HepG2 (cell line): Measurements from ENCODE around the gene WDR45B. TPM values are rescaled to one million over a fixed set of nuclear protein-coding genes. Genes with fewer than 3 reads are reported as not detected.
A peak's percentile ranks its signal among the peaks of the same experiment; 100 is the strongest.

Experiments used
- ARNT ChIP-seq: fragments of 450-650 bp; IDR thresholded peaks from 2 replicates; pipeline ENCODE4 v1.6.1; 2017
- CBFB ChIP-seq: sonication (generic); formaldehyde crosslinking; IDR thresholded peaks from 2 replicates; pipeline ENCODE4 v1.4.0; 2020; ENCODE audit warnings: missing genetic modification reagents
- FOXA1 ChIP-seq, 2 experiments: fragments of 450-650 bp in 1 of 2; sonication (generic) in 1 of 2; formaldehyde crosslinking in 1 of 2; IDR thresholded peaks; 2 replicates each; pipeline versions ENCODE4 v1.4.0 to v1.6.1; 2016 to 2020; ENCODE audit warnings: missing genetic modification reagents in 1 of 2
- HOXA5 ChIP-seq: sonication (generic); formaldehyde crosslinking; IDR thresholded peaks from 2 replicates; pipeline ENCODE4 v1.4.0; 2020; ENCODE audit warnings: missing genetic modification reagents
- TAF1 ChIP-seq: sonication (generic); formaldehyde crosslinking; IDR thresholded peaks from 2 replicates; pipeline ENCODE4 v1.4.0; 2020; ENCODE audit warnings: missing genetic modification reagents
- TCF12 ChIP-seq, 2 experiments: fragments of 450-650 bp in 1 of 2; sonication (generic) in 1 of 2; formaldehyde crosslinking in 1 of 2; IDR thresholded peaks; 2 replicates each; pipeline versions ENCODE4 v1.6.1 to v1.8.0; 2017 to 2022; ENCODE audit warnings: antibody characterized with exemption in 1 of 2, mild to moderate bottlenecking in 1 of 2, missing genetic modification reagents in 1 of 2, moderate library complexity in 1 of 2
- ZFP90 ChIP-seq: sonication (generic); formaldehyde crosslinking; IDR thresholded peaks from 2 replicates; pipeline ENCODE4 v1.8.0; 2022; ENCODE audit warnings: missing genetic modification reagents, mild to moderate bottlenecking, inconsistent platforms, borderline replicate concordance
- ZNF564 ChIP-seq: sonication (generic); formaldehyde crosslinking; IDR thresholded peaks from 2 replicates; pipeline ENCODE4 v1.8.1; 2023; ENCODE audit warnings: mild to moderate bottlenecking, missing genetic modification reagents
- ZNF709 ChIP-seq: sonication (generic); formaldehyde crosslinking; IDR thresholded peaks from 2 replicates; pipeline ENCODE4 v1.5.0; 2020; ENCODE audit warnings: mild to moderate bottlenecking, missing genetic modification reagents
- ZNF772 ChIP-seq: sonication (generic); formaldehyde crosslinking; IDR thresholded peaks from 2 replicates; pipeline ENCODE4 v1.5.0; 2020; ENCODE audit warnings: mild to moderate bottlenecking, missing genetic modification reagents
- polyA plus RNA-seq, 8 experiments: library from polyadenylated mRNA; depleted of rRNA in 3 of 8; stranded (reverse) in 7 of 8; unstranded in 1 of 8; fragments of >200 nt; fragmentation: Illumina TruSeq in 4 of 8; extraction: Trizol in 4 of 8; gene quantifications; 2 replicates each; pipeline versions ENCODE4 v1.2.1 to v1.2.3, GENCODE V29; 2011 to 2016; ENCODE audit warnings: low read depth in 4 of 8, missing spikeins in 1 of 8, mixed read lengths in 1 of 8; ENCODE audit not compliant: insufficient read depth in 1 of 8
- total RNA-seq, 5 experiments: library from RNA; depleted of rRNA; stranded (reverse); fragments of >200 nt; fragmentation: Illumina TruSeq; extraction: Trizol; gene quantifications; 2 replicates each; pipeline ENCODE4 v1.2.3, GENCODE V29; 2016; ENCODE audit warnings: low read depth in 1 of 5
- TF ChIP-seq, protein P1 (sequence below): sonication (generic); formaldehyde crosslinking; IDR thresholded peaks from 2 replicates; pipeline ENCODE4 v1.4.0; 2020; ENCODE audit warnings: missing genetic modification reagents
- TF ChIP-seq, protein P2 (sequence below): sonication (generic); formaldehyde crosslinking; IDR thresholded peaks from 2 replicates; pipeline ENCODE4 v1.4.0; 2020; ENCODE audit warnings: mild to moderate bottlenecking, missing genetic modification reagents
- TF ChIP-seq, protein P3 (sequence below): sonication (generic); formaldehyde crosslinking; IDR thresholded peaks from 2 replicates; pipeline ENCODE4 v1.4.0; 2020; ENCODE audit warnings: missing genetic modification reagents, mild to moderate bottlenecking, borderline replicate concordance
- TF ChIP-seq, protein P4 (sequence below): sonication (generic); formaldehyde crosslinking; IDR thresholded peaks from 2 replicates; pipeline ENCODE4 v1.4.0; 2020; ENCODE audit warnings: mild to moderate bottlenecking, missing genetic modification reagents
- TF ChIP-seq, protein P5 (sequence below): sonication (generic); formaldehyde crosslinking; IDR thresholded peaks from 2 replicates; pipeline ENCODE4 v1.4.0; 2020; ENCODE audit warnings: missing genetic modification reagents, mild to moderate bottlenecking, borderline replicate concordance
- TF ChIP-seq, protein P6 (sequence below): sonication (generic); formaldehyde crosslinking; IDR thresholded peaks from 2 replicates; pipeline ENCODE4 v1.8.0; 2022; ENCODE audit warnings: mild to moderate bottlenecking, missing genetic modification reagents, moderate library complexity

The WDR45B gene
- total and polyA plus RNA-seq, 2 of the 13 experiments (the other 11 are each of a cell fraction or from before 2014, with no cell fraction given): 86.2 to 155 TPM

DNA sequence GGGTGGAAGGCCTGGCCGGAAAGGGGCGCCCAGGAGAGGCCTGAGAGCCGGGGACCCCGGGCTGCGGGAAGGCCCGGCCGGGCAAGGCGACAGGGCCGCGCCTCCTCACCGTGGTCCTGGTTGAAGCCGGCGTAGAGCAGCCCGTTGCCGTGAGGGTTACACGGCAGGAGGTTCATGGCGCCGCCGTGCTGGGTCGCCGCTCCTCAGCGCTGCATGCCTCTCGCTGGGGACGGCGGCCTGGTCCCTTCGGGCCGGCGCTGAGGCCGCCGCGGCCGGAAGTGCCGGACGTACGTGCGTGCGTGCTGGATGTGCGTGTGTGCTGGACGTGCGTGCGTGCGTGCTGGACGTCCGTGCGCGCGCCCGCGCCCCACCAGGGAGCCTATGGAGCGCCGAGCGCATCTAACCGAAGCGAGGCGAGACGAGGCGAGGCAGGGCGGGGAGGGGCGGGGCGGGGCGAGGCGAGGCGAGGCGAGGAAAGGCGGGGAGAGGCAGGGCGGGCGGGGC, at the start of gene WDR45B (continued):
- TF ChIP-seq, protein P1, sequence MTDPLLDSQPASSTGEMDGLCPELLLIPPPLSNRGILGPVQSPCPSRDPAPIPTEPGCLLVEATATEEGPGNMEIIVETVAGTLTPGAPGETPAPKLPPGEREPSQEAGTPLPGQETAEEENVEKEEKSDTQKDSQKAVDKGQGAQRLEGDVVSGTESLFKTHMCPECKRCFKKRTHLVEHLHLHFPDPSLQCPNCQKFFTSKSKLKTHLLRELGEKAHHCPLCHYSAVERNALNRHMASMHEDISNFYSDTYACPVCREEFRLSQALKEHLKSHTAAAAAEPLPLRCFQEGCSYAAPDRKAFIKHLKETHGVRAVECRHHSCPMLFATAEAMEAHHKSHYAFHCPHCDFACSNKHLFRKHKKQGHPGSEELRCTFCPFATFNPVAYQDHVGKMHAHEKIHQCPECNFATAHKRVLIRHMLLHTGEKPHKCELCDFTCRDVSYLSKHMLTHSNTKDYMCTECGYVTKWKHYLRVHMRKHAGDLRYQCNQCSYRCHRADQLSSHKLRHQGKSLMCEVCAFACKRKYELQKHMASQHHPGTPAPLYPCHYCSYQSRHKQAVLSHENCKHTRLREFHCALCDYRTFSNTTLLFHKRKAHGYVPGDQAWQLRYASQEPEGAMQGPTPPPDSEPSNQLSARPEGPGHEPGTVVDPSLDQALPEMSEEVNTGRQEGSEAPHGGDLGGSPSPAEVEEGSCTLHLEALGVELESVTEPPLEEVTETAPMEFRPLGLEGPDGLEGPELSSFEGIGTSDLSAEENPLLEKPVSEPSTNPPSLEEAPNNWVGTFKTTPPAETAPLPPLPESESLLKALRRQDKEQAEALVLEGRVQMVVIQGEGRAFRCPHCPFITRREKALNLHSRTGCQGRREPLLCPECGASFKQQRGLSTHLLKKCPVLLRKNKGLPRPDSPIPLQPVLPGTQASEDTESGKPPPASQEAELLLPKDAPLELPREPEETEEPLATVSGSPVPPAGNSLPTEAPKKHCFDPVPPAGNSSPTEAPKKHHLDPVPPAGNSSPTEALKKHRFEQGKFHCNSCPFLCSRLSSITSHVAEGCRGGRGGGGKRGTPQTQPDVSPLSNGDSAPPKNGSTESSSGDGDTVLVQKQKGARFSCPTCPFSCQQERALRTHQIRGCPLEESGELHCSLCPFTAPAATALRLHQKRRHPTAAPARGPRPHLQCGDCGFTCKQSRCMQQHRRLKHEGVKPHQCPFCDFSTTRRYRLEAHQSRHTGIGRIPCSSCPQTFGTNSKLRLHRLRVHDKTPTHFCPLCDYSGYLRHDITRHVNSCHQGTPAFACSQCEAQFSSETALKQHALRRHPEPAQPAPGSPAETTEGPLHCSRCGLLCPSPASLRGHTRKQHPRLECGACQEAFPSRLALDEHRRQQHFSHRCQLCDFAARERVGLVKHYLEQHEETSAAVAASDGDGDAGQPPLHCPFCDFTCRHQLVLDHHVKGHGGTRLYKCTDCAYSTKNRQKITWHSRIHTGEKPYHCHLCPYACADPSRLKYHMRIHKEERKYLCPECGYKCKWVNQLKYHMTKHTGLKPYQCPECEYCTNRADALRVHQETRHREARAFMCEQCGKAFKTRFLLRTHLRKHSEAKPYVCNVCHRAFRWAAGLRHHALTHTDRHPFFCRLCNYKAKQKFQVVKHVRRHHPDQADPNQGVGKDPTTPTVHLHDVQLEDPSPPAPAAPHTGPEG (CRISPR knock-in tag): no peak; the same call in none of the 2 replicates
- TF ChIP-seq, protein P2, sequence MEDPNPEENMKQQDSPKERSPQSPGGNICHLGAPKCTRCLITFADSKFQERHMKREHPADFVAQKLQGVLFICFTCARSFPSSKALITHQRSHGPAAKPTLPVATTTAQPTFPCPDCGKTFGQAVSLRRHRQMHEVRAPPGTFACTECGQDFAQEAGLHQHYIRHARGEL (CRISPR knock-in tag): no peak
- TF ChIP-seq HOXA5 (CRISPR knock-in tag) (peak; percentile 35; the same call in 1 of the 2 replicates), ZFP90 (no peak), CBFB (CRISPR knock-in tag) (peak; percentile 82; the same call in 1 of the 2 replicates), ZNF709 (peak; percentile 95), TAF1 (CRISPR knock-in tag) (peak; percentile 95), FOXA1 (IDR thresholded peaks at IDR 0.05) (no peak), FOXA1 (CRISPR knock-in tag; IDR thresholded peaks at IDR 0.05) (peak; percentile 67), ZNF564 (CRISPR knock-in tag) (peak; percentile 65; the same call in 1 of the 2 replicates), TCF12 (IDR thresholded peaks at IDR 0.05) (no peak), TCF12 (CRISPR knock-in tag; IDR thresholded peaks at IDR 0.05) (peak; percentile 42; the same call in 1 of the 2 replicates), ARNT (no peak), ZNF772 (CRISPR knock-in tag) (peak; percentile 56; the same call in 1 of the 2 replicates)
- TF ChIP-seq, protein P3, sequence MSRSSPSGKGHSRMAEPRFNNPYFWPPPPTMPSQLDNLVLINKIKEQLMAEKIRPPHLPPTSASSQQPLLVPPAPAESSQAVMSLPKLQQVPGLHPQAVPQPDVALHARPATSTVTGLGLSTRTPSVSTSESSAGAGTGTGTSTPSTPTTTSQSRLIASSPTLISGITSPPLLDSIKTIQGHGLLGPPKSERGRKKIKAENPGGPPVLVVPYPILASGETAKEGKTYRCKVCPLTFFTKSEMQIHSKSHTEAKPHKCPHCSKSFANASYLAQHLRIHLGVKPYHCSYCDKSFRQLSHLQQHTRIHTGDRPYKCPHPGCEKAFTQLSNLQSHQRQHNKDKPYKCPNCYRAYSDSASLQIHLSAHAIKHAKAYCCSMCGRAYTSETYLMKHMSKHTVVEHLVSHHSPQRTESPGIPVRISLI (CRISPR knock-in tag): no peak; the same call in 1 of the 2 replicates
- TF ChIP-seq, protein P4, sequence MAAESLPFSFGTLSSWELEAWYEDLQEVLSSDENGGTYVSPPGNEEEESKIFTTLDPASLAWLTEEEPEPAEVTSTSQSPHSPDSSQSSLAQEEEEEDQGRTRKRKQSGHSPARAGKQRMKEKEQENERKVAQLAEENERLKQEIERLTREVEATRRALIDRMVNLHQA: no peak
- TF ChIP-seq, protein P5, sequence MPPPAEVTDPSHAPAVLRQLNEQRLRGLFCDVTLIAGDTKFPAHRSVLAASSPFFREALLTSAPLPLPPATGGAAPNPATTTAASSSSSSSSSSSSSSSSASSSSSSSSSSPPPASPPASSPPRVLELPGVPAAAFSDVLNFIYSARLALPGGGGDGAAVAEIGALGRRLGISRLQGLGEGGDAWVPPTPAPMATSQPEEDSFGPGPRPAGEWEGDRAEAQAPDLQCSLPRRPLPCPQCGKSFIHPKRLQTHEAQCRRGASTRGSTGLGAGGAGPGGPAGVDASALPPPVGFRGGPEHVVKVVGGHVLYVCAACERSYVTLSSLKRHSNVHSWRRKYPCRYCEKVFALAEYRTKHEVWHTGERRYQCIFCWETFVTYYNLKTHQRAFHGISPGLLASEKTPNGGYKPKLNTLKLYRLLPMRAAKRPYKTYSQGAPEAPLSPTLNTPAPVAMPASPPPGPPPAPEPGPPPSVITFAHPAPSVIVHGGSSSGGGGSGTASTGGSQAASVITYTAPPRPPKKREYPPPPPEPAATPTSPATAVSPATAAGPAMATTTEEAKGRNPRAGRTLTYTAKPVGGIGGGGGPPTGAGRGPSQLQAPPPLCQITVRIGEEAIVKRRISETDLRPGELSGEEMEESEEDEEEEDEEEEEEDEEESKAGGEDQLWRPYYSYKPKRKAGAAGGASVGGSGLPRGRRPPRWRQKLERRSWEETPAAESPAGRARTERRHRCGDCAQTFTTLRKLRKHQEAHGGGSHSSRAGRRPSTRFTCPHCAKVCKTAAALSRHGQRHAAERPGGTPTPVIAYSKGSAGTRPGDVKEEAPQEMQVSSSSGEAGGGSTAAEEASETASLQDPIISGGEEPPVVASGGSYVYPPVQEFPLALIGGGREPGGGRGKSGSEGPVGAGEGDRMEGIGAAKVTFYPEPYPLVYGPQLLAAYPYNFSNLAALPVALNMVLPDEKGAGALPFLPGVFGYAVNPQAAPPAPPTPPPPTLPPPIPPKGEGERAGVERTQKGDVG: peak; percentile 69; the same call in 1 of the 2 replicates
- TF ChIP-seq, protein P6, sequence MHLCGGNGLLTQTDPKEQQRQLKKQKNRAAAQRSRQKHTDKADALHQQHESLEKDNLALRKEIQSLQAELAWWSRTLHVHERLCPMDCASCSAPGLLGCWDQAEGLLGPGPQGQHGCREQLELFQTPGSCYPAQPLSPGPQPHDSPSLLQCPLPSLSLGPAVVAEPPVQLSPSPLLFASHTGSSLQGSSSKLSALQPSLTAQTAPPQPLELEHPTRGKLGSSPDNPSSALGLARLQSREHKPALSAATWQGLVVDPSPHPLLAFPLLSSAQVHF: peak; percentile 66; the same call in 1 of the 2 replicates
